C4-2B (cell line): ENCODE measurements around the gene SLC8A1.

ENCODE experiments used
- H3K27ac ChIP-seq: fragments of 450-650 bp; 2 replicates; pipeline ENCODE4 v1.5.1; 2017
- ZFX ChIP-seq: fragments of 450-650 bp; IDR thresholded peaks from 2 replicates; pipeline ENCODE4 v1.6.1; 2017
- TF ChIP-seq, protein P1 (sequence below): fragments of 450-650 bp; conservative IDR thresholded peaks from 2 replicates; pipeline ENCODE4 v1.5.1; 2017; ENCODE audit warnings: mild to moderate bottlenecking

Gene SLC8A1

DNA sequence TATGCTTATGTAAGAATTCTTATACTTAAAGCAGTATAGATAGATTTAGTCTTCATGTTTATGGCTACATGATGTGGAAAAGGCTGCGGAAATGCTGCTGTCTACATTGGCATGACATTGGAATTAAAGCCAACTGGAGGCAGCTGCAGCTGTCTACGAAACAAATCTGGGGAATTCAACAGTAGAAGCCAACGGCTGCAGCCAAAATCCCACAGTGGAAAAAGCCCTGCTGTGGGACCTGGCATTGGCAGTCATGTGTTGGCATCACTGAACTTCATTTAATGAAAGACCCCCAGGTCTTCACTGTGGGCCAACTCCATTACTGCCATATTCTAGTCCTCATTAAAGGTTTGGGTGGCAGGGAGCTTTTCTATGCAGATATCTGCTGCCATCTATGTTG is 223.6 kb downstream of the SLC8A1 start:
- H3K27ac ChIP-seq: no peak overlapping the region
- TF ChIP-seq, protein P1, sequence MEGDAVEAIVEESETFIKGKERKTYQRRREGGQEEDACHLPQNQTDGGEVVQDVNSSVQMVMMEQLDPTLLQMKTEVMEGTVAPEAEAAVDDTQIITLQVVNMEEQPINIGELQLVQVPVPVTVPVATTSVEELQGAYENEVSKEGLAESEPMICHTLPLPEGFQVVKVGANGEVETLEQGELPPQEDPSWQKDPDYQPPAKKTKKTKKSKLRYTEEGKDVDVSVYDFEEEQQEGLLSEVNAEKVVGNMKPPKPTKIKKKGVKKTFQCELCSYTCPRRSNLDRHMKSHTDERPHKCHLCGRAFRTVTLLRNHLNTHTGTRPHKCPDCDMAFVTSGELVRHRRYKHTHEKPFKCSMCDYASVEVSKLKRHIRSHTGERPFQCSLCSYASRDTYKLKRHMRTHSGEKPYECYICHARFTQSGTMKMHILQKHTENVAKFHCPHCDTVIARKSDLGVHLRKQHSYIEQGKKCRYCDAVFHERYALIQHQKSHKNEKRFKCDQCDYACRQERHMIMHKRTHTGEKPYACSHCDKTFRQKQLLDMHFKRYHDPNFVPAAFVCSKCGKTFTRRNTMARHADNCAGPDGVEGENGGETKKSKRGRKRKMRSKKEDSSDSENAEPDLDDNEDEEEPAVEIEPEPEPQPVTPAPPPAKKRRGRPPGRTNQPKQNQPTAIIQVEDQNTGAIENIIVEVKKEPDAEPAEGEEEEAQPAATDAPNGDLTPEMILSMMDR: no peak
- TF ChIP-seq ZFX: no peak

GRCh38 chr2:40227210-40227609 is 224.7 kb downstream of the SLC8A1 start:
- no peak overlapping the region for H3K27ac ChIP-seq

GRCh38 chr2:40226637-40227036 is 225.3 kb downstream of the SLC8A1 start:
- H3K27ac ChIP-seq: no peak overlapping the region
- TF ChIP-seq ZFX: no peak
- TF ChIP-seq, protein P1: no peak

More at GRCh38 chr2:40227210-40227609, 224.7 kb downstream of the SLC8A1 start:
- TF ChIP-seq, protein P1: no peak
- no peak for TF ChIP-seq ZFX

DNA sequence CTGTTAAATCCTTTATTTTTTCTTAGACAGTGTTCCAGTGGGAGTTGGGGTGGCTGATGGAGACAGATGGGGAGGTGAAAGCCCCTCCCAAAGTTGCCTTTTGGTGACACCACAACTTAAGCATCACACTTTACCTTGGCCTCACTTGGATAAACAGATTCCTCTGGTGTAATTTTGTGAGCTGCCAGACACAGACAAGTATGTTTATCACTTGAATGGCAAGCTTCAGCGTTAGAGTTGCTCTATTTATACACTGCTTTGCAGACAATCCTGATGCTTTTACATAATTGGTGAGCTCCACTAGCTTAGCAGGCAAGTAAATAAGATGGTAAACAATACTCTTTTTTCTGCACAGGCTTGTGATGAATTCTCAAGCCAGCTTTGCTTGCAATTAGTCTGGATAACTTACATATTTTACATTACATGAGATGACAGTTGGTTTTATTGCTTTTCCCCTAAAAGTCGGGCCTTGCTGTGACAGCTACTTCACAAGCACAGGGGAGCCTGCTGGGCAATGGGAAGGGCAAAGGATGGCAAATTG is 226.2 kb downstream of the SLC8A1 start:
- TF ChIP-seq ZFX: no peak
- H3K27ac ChIP-seq: no peak overlapping the region

DNA sequence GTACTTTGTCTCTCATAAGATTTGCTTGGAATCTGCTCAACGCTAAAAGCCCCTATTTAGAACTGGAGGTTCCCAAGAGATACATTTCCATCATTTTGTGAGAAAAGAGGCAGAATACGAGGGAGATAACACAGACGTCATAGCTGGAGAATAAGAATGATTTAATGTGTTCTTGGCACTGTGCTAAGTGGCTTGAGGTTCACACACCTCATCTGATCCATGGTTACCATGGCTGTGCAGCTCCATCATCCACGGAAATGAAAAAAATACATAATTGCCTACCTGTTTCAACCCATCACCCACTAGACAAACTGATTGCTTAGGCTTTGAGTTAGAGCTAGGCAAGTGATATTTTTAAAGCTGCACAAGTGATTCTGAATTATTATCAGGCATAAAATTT is 227.6 kb downstream of the SLC8A1 start:
- H3K27ac ChIP-seq: no peak overlapping the region
- TF ChIP-seq, protein P1: no peak
- TF ChIP-seq ZFX: no peak

DNA sequence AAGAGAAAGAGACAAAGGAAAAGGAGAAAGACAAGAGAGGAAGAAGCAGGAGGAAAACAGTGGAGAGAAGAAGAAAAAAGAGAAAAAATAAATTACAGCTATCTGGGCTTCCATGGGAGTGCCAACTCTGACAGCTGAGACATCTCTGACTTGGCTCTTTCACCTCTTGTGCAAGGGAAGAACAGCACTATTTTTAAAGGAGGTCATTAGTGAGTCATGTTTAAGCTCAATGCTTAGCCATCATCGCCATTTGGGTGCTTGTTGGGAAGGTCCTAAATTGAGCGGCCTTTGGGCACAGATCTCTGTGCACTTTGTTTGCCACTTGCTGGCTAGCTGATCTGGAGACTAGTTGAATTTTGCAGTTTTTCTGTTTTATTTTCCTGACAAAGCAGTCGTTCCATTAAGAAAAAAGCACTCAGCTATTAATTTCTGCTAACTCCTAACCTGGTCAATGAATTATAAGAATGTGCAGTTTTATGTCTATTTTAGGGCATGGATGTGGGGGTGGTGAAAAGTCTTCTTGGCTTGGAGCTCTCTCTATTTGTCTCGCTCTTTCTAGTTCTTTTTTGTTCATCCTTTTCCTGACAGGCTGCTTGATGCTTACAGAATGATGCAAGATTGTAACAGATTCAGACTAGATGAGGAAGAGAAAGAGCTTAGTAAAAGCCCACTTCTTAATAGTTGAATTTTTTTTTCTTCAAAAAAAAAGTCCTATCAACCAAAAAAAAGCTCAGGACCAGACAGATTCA is 231.5 kb downstream of the SLC8A1 start:
- H3K27ac ChIP-seq: no peak overlapping the region
- TF ChIP-seq, protein P1: no peak
- TF ChIP-seq ZFX: no peak

- no peak for TF ChIP-seq ZFX
- TF ChIP-seq, protein P1: no peak
- H3K27ac ChIP-seq: no peak overlapping the region
Observed at GRCh38 chr2:40219141-40219540, 232.7 kb downstream of the SLC8A1 start.

DNA sequence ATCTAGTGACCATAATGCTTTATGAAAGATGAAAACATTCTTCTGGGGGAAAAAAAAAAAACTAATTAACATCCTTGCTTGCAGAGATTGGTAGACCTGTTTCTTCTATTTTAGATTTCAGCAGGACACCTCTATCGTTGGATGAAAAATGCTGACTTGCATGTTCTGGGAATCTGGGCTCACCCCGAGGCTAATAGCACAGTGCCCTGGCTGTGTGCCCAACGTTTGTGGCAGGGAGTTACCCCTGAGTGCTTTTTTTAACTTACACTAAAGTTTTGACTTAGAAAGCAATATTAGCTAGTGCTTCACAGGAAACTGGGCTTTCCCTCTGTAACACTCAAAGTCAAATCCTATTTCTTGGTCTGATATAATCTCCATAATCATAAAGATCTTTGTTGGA is 233.2 kb downstream of the SLC8A1 start:
- TF ChIP-seq, protein P1: no peak
- TF ChIP-seq ZFX: no peak
- no peak overlapping the region for H3K27ac ChIP-seq
